Measurements from ENCODE around the gene HES5.
"Not testable (repeated sequence)": the region's sequence is repeated elsewhere in the genome, so short reads cannot be mapped to it uniquely, and the experiment has no call there.

Gene HES5, protein sequence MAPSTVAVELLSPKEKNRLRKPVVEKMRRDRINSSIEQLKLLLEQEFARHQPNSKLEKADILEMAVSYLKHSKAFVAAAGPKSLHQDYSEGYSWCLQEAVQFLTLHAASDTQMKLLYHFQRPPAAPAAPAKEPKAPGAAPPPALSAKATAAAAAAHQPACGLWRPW

DNA sequence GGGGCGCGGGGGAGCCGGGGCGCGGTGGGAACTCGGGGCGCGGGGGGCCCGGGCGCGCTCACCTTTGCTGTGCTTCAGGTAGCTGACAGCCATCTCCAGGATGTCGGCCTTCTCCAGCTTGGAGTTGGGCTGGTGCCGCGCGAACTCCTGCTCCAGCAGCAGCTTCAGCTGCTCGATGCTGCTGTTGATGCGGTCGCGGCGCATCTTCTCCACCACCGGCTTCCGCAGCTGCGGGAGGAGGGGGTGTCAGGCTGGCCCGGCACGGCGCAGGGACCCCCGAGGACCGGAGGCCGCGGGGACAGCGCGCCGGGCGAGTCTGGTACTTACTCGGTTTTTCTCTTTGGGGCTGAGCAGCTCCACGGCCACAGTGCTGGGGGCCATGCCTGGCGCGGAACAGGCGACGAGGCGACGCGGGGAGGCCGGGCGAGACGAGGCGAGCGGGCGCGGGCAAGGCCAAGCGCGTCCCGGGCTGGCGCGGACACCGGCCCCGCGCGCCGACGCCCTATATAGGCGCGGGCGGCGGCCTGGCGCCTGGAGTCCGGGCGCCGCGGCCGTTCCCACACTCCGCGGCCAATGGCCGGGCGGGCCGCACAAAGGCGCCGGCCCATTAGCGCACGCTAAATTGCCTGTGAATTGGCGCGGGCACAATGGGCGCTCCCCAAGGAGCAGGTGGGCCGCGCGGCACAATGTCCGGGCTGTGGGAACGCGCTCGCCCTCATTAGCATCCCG, at the start of gene HES5:
TSS of gene HES5 (minus strand) at position 480 of the 729 bp plus-strand sequence. CDS start at position 381, 99 bp downstream.
- no peak for FAIRE-seq

DNA sequence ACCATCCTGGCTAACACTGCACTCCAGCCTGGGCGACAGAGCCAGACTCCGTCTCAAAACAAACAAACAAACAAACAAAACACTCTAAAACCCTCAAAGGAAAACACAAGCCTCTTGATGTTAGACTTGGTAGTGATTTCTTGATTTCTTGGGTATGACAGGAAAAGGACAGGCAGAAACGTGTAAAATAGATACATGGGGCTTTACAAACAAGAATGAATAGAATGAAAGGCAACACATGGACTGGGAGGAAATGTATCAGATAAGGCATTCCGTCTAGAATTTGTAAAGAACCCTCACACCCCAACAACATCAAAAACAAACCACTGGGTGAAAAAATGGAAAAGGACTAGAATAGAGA, 48.7 kb upstream of the HES5 start:
- FAIRE-seq, result no peak

DNA sequence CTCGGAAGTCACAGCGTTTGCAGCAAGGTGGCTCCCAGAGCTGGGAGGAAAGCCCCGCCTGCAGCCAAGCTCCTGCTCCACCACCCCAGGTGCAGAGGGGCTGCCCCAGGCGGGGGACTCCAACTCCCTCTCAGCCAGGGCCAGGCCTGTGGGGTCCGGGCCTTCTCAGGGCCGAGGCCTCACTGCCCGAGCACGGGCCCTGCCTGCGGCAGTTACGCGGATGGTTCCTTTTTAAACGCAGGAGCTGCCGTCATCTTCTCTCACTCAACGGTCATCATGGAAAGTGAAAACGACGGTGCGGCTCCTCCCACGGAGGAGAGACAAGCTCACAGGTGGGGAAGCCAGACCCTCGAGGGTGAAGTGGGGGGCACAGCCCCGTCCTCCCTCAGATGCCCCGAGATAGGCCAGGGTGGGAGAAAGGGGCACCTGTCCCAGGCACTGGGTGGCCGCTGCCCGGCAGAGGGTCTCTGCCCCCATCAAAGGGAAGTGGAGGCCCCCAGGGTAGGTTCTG, 47.6 kb upstream of the HES5 start:
- FAIRE-seq, result not testable (repeated sequence)

DNA sequence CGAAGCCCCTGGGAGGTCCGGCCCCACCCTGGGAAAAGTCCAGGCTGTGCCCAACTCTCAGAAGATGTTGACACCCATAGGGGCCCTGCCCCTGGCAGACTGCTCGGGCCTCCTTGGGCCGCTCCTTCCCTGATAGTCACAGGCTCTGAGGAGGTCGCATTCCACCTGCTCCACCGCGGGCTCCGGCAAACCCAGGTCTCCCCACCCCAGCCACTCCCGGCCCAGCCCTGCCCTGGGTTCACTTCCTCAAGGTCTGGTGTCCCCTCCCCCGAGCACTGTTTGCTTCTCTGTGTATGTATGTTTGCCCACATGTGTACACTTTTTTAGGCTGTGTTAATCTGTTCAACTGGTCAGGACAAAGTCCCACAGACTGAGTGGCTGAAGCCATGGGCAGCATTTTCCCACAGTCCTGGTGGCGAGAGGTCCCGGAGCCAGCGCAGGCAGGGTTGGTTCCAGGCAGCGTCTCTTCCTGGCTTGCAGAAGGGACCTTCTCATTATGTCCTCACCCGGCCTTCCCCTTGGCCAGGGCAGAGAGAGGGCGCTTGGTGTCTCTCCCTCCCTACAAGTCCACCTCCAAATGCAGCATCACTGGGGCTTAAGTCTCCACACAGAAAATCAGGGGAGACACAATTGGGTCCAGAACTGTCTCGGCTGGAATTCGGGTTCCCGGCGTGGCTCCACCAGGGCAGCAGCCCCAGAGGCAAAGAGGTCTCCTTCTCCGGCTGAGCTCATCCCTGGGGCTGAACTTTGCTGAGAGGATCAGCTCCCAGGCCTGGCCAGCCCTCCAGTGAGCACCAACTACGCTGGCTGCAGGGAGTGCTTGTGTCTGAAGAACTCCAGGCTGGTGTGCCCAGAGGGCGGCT, 46.0 kb upstream of the HES5 start:
- FAIRE-seq, result peak; percentile 60

DNA sequence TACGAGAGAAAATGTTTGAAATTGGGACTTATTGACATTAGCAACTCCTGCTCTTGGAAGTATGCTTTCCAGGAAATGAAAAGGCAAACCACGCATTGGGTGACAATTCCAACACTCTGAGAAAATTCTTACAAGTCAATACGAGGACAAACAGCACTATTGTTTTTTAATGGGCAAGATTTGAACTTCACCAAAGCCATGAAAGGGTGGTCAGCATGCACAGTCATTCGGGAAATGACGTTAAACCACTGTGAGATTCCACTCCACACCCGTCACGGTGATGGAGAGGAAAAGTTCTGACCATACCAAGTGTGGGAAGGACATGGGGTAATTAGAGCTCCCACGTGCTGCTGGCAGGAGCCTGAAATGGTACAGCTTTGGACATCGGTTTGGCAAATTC, 44.3 kb upstream of the HES5 start:
- no peak for FAIRE-seq

DNA sequence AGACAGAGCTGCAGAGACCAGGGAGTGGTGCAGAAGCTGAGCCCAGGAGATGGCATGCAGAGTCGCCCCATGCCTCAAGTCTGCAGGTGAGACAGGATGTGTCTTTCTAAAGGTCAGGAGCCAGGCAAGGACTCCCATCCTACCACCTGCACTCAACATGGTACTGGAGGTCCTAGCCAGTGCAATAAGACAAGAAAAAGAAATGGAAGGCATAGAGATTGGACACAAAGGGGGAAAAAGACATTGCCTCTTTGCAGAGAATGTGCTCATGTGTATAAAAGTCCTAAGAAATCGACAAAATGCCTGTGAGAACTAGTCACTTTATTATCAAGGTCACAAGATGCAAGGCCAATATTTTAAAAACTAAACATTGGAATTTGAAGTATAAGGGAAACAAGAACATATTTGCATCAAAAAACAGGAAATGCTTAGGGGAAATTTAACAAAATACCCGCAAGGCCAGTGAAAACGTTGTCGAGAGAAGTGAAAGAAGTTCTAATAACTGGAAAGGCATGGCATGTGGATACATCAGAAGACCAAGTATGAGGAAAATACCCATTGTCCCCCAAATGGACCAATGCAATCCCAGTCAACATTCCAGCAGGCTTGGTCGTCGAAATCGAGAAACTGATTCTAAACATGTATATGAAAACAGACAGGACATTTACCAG, 43.3 kb upstream of the HES5 start:
- no peak for FAIRE-seq

DNA sequence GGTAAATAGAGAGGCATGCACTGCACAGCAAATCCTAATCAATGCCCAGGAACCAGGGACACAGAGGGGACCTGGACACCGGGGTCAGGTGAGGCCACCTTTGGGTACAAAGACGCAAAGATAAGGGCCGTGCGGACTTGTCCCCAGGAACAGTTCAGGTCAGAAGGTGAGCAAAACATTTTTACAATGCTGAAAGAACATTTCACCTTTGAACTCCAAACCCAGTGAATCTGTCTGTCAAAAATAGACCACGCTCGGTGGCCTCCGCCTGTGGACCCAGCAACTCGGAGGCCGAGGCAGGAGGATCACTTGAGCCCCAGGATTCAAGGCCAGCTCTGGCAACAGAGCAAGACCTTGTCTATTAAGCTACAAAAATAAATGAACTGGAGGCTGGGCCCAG, 41.3 kb upstream of the HES5 start:
- no peak for FAIRE-seq

DNA sequence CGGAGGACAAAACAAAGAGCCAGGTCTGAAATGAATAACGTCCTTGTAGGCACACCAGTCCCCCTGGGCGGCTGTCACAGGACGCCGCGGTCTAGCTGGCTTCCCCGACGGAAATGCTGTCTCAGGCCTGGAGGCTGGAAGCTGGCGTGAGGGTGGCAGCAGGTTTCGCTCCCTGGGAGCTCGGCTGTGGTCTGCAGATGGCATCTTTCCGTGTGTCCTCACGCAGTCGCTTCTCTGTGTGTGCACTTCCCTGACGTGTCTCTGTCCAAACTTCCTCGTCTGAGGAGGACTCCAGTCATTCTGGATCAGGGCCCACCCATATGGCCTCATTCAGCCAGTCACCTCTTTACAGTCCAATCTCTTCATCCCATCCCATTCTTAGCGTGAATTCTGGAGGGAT, 40.3 kb upstream of the HES5 start:
- no peak for FAIRE-seq

DNA sequence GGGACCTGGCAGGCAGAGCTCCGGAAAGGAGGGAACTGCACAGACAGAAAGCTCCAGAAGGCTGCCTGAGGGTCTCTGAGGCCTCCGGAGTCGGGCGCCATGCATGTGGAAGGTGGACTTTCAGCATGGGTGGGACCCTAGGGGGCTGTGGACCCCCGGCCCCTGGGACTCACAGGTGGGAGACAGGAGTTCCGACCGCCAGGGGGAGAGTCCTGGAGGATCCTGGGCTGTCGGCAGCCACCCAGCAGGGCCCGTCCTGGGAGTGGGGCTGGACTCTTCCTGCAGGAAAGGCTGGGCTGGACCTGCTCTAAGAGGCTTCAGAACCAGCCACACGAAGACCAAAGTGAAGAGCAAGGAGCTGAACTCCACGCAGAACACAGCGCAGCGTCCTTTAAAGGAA, 39.6 kb upstream of the HES5 start:
- not testable (repeated sequence) for FAIRE-seq

DNA sequence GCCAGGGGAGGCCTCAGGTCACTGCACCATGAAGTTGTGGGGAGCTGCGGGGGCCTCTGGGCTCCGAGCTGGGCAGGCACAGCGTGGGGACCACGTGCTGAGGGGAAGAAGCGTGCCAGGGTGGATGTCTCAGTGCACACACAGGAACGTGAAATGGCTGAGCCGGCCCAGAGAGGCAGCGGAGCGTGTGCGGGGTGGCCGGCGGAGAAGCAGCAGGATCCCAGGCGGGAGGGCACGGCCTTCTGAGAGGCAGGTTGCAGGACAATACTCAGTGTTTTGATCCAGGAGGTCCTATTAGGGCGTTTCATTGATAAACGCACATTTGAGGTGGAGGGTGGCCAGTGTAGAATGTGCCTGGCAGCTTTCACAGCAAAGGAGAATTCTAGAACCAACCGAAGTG, 39.0 kb upstream of the HES5 start:
- FAIRE-seq, result no peak

DNA sequence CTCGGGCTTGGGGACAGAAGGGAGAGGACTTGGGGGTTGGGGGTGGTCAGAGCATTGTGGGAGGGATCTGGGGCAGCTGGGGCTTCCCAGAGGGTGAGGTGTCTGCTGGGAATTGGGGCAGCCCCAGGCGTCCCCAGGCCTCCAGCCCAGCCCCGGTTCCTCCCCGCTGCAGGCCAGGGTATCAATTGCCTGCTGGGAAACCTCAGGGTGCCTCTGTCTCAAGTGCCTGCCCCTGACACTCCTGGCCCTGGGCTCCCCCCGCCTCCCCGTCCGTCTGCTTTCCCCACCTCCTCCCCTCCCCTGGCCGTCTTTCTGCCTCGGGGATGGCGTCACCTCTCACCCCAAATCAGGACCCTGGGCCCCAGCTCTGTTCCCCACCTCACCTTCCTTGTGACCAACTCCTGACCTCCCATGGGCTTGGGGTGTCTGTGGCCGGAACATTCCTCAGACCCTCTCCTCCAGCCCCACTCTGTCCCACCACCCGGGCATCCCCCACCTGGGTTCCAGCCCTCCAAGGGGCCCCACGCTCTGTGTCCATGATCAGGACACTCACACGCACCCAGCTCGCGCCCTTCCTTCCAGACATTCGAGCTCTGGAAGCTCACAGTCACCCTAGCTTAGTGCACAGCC, 38.2 kb upstream of the HES5 start:
- FAIRE-seq, result not testable (repeated sequence)

DNA sequence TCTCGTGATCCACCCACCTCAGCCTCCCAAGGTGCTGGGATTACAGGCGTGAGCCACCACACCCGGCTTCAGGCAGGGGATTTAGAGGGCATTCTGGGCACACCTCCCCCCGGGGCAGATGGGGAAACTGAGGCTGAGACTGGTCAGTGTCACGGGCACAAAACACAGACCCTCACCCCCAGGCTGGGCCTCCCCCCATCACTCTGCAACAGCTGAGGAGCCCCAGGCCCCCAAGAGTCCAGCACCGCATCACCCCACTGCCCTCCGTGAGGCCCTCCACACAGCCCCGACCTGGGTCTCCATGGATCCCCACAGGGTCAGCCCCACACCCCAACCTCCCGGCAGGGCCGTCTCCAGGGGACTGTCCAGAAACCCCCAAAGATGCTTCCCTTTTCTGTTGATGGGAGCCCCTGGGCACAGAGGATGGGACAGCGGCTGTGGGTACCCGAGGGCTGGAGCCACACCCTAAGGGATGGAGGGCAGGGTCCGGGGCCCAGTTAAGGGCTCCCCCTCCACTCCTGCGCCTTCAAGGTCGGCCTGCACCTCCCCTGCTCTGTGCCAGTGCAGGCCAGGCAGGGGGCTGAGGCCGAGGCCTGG, 37.1 kb upstream of the HES5 start:
- no peak for FAIRE-seq

DNA sequence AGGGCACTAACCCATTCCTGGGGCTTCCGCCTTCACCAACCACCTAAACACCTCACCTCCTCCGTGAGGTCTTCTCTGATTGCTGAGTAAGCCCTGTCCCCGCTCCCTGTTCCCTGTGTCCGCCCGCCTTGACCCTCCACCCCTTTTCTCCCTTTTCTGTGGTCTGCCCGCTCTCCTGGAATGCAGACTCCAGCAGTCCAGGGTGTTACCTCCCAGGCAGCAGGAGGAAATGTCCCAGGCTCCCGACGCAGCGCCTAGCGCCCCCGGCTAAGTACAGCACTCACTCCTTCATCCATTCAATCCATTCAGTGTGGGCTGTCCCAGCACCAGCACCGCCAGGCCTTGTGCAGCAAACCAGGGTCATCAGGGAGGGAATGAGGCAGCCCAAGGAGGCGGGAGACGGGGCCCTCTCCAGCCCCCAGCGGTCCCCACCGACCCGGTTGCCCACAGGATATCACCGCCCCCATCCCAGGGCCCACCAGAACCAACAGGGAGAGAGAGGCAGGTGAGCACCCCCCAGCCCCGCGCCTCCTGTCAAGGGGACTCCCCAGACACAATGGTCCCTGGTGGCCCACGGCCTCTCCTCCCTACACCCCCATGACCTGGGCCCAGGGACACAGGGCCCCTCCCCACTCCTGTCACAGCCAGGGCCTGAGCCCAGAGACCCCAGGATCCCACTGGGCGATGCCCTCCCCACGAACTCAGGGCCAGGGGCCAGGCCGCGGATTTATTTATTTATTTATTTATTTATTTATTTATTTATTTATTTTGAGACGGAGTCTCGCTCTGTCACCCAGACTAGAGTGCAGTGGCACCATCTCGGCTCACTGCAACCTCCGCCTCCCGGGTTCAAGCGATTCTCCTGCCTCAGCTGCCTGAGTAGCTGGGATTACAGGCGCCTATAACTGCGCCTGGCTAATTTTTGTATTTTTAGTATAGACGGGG, 36.3 kb upstream of the HES5 start:
- FAIRE-seq, result no peak

DNA sequence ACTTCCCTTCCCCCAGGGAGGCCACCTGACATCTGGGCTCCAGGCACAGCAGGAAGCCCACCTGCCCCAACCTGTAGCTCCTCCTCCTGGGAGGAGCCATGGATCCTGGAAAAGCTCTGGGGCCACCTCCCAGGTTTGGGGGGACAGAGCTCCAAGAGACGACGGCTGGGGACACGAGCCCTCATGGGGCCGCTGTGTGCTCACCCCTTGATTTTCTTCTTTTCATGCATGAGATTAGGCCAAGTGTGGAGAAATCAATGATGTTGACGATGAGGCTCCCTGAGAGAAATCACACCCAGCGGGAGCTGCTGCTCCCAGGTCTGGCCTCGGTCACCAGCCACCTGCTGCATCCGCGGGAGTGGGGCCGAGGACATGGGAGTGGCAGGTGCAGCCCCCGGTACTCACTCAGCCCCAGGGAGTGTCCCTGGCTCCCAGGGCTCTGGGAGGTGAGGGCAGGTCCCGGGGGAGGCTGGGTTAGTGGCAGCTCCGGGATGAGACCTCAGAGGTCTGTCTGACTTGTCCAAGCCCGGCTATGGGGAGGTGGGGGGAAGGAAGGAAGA, 34.8 kb upstream of the HES5 start:
- no peak for FAIRE-seq

DNA sequence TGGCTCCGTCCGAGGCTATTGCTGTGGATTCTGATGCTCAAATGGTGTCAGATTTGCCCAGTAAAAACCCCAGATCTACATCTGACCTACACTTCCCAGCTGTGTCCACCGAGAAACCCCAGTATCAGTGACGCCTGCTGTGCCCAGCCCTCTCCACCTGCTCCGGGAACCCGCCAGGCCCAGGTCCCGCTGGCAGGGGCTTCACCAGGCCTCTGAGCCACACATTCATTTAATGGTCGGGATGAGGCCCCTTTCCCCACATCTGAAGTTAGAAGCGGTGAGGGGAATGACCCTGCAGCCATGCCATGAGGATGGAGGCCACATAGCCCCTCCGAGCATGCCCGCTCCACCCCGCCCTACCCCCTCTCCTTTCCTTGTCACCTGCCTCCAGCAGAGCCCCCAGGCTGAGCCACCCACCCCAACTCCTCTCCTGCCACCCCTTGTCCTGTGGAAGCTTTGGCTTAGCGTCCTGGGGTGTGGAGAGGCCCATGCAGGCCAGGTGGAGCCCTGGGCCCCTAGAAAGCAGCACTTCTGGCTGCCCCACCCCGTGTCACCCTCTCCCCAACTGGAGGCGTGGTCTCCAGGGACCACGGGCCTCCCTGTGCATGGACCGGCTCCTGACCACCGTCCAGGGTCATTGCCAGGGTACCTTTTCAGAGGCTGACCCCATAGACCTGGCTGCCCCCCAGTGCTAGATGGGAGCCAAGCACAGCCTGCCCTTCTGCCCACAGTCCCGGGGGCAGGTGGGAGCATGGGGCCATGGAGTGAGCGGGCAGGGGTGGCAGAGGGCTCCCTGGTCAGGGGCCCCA, 34.1 kb upstream of the HES5 start:
- FAIRE-seq, result no peak

DNA sequence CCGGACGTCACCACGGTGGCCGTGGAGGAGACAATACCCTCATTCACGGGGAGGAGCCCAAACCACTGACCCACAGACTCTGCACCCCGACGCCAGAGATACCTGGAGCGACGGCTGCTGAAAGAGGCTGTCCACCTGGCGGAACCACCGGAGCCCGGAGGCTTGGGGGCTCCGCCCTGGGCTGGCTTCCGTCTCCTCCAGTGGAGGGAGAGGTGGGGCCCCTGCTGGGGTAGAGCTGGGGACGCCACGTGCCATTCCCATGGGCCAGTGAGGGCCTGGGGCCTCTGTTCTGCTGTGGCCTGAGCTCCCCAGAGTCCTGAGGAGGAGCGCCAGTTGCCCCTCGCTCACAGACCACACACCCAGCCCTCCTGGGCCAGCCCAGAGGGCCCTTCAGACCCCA, 33.1 kb upstream of the HES5 start:
- no peak for FAIRE-seq

DNA sequence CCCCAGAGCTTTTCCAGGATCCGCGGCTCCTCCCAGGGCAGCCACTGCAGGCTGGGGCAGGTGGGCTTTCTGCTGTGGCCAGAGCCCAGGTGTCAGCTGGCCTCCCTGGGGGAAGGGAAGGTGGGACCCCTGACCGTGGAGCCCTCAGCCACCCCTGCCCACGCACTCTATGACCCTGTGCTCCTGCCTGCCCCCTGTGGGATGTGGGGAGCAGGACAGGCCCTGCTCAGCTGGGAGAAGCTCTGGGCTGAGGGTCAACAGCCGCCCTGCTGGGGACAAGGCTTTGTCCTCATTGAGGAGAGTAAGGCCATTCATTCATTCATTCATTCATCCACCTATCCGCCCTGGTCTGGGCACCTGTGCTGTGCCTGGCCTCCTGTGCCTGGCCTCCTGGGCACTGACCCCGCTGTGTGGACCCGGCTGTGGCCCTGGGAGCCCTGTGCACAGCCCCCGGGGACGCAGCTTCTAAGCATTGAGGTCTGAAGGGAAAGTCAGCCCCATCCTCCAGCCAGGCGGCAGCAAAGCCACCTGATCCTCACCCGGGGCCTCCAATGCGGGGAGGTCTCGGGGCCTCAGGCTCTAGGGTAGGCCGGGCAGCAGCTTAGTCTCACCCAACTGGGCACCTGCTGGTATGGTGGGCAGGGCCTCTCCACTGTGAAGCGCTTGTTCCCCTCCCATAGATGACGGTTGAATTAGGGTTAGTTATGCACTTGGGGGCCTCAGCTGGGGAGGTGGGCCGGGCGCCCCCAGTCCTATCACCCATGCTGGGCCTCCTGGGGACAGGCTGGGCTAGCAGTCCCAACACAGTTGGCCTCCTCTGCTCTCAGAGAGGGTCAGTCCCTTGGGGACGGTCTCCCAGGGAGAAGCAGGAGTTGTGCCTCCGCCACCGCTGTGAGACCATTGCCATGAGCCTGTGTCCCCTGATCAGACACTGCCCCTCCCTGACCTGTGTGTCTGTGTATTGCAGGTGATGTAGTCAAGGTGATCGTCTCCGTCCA, 32.1 kb upstream of the HES5 start:
- no peak for FAIRE-seq

DNA sequence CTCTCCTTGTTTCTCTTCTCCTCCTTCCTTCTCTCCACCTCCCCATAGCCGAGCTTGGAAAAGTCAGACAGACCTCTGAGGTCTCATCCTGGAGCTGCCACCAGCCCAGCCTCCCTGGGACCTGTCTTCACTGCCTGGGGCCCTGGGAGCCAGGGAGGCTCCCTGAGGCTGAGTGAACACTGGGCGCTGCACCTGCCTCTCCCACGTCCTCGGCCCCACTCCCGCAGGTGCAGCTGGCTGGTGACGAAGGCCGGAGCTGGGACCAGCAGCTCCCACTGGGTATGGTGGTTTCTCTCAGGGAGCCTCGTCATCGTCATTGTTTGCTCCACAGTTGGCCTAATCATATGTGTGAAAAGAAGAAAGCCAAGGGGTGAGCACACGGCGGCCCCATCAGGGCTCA, 31.4 kb upstream of the HES5 start:
- no peak for FAIRE-seq
